Liver (tissue), 3 donors: Measurements from ENCODE around the gene BTBD9.

ENCODE experiments used
- ATF3 ChIP-seq: IDR thresholded peaks from 2 replicates; pipeline ENCODE4 v1.6.1; 2016; ENCODE audit warnings: antibody characterized with exemption
- CTCF ChIP-seq: fragments of 150-350 bp; IDR thresholded peaks from 2 replicates; pipeline ENCODE4 v1.5.1; 2017; ENCODE audit warnings: improper control_type of control experiment, low read depth, low read length; ENCODE audit not compliant: missing input control
- EGR1 ChIP-seq, 2 donors: IDR thresholded peaks; 2 replicates each; pipeline ENCODE4 v1.6.1; 2016 to 2018; ENCODE audit warnings: antibody characterized with exemption in 2 of 2, low read depth in 2 of 2
- FOXA2 ChIP-seq: IDR thresholded peaks from 2 replicates; pipeline ENCODE4 v1.6.1; 2016; ENCODE audit warnings: antibody characterized with exemption
- GABPA ChIP-seq, 2 donors: IDR thresholded peaks in 1 of 2; conservative IDR thresholded peaks in 1 of 2; 2 replicates each; pipeline ENCODE4 v1.6.1; 2016; ENCODE audit warnings: antibody characterized with exemption in 2 of 2, mild to moderate bottlenecking in 1 of 2, moderate library complexity in 1 of 2
- JUND ChIP-seq, 2 donors: IDR thresholded peaks; 2 replicates each; pipeline ENCODE4 v1.6.1; 2016; ENCODE audit warnings: antibody characterized with exemption in 2 of 2
- MAX ChIP-seq: IDR thresholded peaks from 2 replicates; pipeline ENCODE4 v1.6.1; 2016; ENCODE audit warnings: antibody characterized with exemption
- RAD21 ChIP-seq, 2 donors: IDR thresholded peaks; 2 replicates each; pipeline ENCODE4 v1.6.1; 2016; ENCODE audit warnings: antibody characterized with exemption in 2 of 2, mild to moderate bottlenecking in 2 of 2
- REST ChIP-seq: IDR thresholded peaks from 2 replicates; pipeline ENCODE4 v1.6.1; 2016; ENCODE audit warnings: antibody characterized with exemption, mild to moderate bottlenecking
- TAF1 ChIP-seq: conservative IDR thresholded peaks from 2 replicates; pipeline ENCODE4 v1.6.1; 2016; ENCODE audit warnings: antibody characterized with exemption, mild to moderate bottlenecking
- donor health status: healthy.
- donor health status: healthy.

- TF ChIP-seq CTCF = no peak
- no peak for TF ChIP-seq MAX
- no peak for TF ChIP-seq RAD21 (IDR thresholded peaks at IDR 0.05)
- no peak for TF ChIP-seq EGR1 (IDR thresholded peaks at IDR 0.05; ENCODE audit: low read depth in 2 of 2)
- no peak for TF ChIP-seq REST
- TF ChIP-seq JUND (IDR thresholded peaks at IDR 0.05) = no peak
- TF ChIP-seq TAF1 = no peak
- TF ChIP-seq GABPA (IDR thresholded peaks at IDR 0.05 in 1 of 2, conservative IDR thresholded peaks at IDR 0.05 in 1 of 2) = no peak
- TF ChIP-seq ATF3 = no peak
- TF ChIP-seq FOXA2 = no peak
Observed at GRCh38 chr6:38501931-38502330, 137.8 kb downstream of the BTBD9 start.
